ENCODE data around the gene ARID3B.

The ARID3B gene

DNA sequence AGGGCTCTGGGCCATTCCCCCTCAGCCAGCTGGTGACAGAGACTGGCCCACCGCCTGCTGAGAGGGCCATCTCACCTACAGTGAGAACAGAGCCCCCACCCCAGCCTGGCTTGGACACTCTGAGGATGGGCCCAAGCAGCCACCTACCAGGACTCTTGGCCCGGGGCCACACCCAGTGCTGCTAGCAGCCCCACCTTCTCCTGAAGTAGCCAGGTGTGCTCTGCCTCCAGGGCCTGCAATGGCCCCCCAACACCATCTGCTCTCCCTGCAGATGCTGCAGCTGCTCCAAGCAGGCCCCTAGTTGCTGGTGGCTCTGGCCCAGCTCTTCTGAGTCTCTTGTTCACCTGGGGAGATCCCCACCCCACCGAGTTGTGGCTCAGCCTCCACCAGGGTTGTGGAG lies 67.8 kb downstream of the ARID3B start:
- DNase-seq = no peak

DNA sequence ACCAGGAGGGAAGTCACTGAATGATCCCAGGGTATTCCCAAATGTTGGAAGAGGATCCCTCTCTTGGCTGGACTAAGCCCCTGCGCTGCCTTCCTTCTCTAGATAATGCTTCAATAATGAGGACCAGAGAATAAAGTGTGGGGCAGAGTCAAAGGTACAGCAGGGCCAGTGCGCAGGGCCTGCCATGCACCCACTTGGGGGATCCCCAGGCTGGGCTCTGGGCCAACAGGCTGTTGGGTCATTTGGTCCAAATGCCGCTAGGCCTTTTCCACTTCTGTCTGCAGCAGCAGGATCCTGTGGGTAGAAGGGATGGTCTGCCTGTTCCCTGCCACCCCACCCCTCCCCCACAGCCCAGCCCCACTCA lies 68.9 kb downstream of the ARID3B start:
- DNase-seq = no peak

DNA sequence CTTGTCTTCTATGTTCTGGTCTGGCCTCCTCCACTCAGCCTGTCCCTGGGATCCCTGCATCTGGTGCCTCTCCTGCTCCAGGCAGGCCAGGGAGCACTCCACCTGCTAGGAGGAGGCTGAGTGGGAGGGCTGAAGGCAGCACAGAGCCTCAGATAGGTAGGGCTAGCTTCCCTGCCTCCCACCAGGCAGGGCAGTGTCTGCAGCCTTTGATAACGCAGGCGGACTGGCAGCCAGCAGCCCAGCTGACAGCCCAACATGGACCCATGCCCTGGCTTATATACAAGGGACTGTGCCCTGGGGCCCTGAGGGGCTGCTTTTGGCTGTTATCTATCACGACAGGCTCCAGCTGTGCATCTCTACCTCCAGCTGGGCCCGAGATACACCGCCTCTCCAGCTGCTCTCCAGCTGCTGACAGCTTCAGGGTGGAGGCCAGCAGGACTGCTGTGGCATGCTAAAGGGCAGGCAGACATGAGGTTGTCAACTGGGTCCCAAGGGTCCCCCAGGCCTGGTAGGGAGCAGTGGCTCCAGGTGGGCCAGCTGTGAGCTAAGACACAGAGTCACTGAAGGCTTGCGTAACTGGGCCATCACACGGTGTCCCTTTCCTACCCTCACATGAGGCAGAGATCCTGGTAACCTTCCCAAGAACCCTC lies 69.4 kb downstream of the ARID3B start:
- no peak for DNase-seq

DNA sequence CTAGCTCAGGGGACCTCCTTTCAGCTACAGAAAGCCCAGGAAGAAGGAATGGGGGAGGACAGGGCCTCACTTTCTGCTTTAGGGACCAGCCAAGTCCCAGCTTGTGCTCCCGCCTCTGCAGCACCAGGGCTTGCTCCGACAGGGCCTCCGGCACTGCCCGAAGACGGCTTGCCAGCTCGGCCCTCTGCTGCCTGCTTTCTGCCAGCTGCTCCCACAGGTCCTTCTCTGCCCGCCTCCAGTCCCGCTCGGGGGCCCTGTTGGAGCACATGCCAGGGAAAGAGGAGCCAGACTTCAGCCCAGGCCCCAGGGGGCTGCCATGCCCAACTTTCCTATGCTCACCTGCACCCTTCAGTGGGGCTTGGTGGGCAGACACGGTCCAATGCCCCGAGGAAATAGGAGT lies 70.3 kb downstream of the ARID3B start:
- DNase-seq = no peak

DNA sequence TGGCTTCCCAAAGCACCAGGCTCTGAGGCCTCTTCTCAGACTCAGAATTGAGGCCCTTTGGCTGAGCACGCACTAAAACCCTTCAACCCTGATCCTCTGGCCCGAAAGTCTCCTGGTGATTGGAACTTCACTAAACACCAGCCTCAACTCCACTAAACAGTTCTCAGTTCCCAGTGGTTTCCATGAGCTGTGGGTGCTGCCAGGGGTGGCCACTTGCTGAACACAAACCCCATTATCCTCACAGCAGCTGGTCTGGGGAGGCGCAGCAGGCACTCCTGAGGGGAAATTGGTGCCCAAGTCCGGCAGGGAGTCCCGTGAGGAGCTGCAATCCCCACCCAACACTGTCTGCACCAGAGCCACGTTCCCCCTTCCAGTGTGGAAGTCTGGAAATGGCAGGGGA lies 70.8 kb downstream of the ARID3B start:
- DNase-seq = no peak

DNA sequence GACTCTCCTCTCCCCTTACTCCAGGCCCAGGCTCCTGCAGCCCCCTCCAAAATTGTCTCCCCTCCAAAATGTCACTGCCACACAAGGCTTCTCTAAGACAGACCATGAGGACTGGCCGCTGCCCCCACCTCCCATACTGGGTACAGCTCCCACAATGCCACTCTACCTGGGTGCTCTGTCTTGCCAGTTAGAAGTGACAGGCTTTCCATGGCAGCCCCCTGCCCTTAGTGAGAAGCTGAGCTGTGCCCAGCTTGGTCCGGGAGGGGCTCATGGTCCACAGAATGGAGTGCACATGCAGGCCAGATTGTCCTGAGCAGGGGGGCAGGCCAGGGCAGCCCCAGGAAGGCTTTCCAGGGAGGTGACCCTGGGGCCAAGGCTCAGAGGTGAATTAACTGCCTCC lies 71.7 kb downstream of the ARID3B start:
- DNase-seq = no peak

DNA sequence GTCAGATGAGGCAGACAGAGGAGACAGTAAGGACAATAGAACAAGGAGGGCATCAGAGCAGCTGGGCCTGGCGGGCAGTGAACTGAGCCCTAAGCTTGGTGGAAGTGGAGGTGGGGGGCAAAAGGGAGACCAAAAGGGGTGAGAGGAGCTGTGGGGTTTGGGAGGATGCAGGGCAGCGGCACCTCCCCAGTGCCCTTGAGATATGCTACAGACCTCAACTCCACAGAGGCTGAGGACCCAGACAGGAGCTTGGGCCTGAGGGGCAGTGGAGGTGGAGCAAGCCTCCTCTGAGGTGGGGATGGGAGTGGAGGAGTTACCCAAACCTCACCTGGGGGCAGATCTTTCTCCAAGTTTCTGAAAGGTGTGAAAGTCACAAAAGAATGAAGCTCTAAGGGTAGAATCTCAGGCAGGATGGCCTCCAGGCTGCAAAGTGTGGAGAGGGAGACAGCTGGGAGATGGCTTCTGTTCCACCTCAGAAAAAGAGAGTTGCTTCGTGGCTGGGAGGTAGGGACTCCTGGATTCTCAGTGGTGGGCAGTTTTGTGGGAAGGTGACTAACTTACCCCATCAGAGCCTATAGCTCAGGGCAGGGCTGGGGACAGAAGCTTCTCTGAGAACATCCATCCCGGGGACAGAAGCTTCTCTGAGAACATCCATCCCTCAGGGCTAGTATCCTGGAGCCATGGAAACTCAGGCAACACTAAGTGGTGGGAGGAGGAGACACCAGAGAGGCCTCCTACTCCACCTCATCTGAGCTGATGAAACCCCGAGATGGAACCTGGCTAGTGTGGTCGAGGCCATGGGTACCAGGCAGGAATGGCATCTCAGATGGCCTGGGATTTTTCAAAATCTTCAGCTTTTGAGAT lies 72.3 kb downstream of the ARID3B start:
- no peak for DNase-seq

DNA sequence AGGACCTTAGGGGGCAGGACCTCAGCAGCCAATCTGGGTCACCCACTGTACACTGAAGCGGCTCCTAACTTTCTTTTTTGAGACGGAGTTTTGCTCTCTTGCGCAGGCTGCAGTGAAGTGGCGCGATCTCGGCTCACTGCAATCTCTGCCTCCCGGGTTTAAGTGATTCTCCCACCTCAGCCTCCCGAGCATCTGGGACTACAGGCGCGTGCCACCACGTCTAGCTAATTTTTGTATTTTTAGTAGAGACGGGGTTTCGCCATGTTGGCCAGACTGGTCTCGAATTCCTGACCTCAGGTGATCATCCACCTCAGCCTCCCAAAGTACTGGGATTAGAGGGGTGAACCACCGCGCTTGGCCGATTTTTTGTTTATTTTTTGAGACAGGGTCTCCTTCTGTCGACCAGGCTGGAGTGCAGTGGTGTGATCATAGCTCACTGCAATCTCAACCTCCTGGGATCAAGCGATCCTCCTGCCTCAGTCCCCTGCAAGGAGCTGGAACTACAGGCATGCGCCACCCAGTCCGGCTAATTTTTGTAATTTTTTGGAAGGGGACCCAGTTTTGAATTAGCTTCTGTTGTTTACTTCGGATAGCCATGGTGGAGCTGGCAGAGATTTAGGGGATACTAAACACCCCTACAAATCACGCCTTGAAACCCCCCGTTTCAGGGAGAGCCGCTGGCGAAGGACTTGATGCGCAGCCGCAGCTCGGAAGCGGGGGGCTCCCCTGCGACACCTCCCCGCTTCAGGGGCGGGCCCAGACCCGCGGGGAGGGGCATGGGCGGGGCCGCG lies 73.1 kb downstream of the ARID3B start:
- no peak for DNase-seq

DNA sequence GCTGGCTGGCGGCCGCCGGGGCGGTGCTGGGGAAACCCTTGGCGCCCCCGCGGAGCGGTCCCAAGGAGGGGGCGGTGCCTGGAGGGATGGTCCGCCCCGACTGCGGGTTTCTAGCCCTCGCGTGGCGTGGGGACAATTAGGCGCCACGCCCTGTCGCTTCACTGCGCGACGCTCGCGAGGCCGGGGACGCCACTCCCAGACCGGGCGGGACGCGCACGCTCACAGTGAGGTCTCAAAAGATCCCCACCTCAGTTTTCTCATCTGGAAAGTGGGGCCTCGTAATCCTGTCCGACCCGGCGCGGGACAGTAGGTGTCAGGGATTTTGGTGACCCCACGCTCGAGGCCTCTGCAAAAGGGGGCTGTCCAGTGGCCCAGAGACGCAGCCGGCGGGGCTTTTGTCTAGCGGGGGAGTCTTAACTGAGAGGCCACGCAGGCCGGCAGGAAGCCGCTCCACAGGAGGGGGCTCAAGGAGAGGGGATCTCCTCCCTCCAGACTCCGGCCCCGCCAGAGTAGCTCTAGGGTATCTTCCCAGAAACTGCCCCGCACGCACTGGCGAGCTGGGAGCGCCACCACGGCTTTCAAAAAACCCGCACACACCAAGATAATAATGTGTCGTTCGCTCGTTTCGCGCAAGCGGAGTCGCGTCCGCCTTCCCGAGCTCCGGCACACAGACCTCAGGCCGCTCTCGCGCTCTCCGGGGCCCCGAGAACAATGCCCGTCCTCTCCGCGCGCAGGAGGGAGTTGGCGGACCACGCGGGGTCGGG lies 73.9 kb downstream of the ARID3B start:
- no peak for DNase-seq

DNA sequence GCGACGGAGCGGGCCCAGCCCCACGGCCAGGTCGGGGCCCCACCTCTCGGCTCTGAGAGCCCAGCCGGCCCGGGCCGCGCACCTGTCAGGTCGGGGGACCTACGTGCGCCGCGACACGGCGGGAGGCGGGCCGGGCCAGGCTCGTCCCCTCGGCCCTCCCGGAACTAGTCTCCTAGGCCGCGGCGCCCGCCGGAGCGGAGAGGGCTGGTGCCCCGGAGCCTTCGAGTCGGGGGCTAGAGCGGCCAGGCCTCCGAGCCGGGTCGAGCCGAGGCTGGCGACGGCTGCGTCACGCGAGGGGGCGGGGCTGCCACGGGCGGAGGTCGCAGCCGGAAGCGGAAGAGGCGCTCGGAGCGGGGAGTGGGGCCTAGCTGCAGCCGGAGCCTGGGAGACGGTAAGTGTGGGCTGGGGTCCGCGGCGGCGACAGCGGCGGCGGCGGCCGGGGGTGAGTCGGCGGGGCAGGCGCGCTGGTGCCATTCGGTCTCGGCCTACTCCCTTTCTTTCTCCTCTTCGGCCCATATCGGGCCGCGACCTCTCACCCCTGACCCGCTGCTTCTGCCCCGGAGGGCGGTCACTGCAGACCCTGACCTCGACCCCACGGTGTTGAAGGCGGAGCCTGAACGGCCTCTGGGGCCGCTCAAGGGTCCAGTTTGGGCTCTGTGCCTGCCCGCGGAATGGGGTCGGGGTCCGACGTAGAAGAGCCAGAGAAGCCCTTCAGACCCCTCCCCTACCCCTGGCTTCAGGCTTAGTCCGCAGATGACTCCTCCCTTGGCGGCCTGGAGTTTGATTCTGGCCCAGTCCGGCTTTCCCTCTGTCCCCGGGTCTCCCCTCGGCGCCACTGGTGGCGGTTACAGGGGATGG lies 74.7 kb downstream of the ARID3B start, which contains the start of gene CLK3:
Gene CLK3 (plus strand): TSS at position 329 of the 858 bp plus-strand sequence. CDS start 3,361 bp downstream, outside the sequence.
- peak; percentile 46 for DNase-seq

DNA sequence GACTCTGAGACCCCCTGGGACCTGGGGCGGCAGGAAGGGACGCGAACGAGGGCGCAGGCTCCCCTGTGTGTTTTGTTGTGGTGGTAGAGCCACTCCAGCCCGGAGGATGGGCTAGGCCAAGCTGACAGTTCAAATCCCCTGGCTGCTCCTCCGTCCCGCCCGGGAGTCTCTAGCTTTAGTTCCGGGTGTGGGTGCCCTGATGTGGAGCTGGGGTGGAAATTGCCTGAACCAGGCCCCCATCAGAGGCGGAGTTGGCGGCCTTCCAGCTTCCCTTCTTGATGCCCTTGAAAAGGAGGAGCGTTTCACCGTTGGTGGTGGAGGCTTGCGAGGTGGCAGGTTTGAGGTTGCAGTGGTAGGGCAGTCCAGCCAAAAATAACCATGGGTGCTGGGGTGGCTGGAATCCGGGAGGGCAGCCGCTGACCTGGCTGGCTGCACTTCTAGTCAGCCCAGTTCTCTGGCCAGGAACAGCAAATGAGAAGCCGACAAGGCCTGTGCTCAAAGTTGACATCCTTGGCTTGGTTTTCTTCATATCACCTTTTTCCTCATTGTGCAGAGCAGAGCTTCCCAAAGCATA lies 75.4 kb downstream of the ARID3B start:
- DNase-seq = no peak

DNA sequence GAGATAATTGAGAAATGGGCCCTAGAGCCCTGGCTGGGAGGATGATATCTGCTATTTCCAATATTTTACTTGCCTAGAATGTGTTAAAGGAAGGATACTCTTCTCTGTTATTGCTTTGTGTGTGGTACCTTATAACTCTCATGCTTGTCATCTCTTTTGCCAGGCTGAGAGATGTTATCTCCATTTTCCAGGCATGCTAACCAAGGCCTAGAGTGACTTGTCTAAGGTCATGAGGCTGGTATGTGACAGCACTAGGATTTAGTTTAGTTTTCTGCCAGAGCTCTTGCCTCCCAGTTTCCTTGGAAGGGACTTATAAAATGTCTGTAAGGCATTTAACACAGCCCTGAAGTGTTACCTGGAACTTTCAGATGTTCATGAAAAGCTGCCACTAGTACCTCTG lies 76.0 kb downstream of the ARID3B start:
- DNase-seq = no peak

DNA sequence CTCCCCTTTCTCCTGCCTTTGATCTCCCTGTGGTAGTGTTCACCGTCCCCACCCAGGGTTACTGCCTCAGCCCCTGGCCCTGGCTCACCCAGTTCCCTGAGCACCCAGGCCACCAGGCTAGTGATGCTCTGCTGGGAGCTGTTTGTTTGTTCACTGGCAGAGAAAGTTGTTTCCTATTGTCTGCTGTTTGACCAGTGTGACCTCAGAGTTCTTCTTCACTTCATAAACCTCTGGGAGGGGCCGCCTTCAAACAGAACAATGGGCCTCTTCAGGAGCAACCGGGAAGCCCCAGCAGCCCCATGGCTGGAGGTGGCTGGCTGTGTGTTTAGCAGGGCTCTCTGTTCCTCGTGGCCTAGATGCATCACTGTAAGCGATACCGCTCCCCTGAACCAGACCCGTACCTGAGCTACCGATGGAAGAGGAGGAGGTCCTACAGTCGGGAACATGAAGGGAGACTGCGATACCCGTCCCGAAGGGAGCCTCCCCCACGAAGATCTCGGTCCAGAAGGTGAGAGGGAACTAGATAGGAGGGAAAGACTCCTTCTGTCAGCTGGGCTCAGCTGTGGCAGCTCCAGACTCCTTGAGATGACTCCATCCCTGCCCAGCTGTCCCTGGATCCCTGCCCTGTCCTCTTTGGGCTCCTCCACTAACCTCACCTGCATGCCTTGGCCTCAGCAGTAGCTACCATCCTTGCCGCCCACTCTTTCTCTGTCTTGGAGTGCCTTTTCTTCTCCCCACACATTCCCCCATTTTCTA lies 78.0 kb downstream of the ARID3B start:
- DNase-seq = no peak

DNA sequence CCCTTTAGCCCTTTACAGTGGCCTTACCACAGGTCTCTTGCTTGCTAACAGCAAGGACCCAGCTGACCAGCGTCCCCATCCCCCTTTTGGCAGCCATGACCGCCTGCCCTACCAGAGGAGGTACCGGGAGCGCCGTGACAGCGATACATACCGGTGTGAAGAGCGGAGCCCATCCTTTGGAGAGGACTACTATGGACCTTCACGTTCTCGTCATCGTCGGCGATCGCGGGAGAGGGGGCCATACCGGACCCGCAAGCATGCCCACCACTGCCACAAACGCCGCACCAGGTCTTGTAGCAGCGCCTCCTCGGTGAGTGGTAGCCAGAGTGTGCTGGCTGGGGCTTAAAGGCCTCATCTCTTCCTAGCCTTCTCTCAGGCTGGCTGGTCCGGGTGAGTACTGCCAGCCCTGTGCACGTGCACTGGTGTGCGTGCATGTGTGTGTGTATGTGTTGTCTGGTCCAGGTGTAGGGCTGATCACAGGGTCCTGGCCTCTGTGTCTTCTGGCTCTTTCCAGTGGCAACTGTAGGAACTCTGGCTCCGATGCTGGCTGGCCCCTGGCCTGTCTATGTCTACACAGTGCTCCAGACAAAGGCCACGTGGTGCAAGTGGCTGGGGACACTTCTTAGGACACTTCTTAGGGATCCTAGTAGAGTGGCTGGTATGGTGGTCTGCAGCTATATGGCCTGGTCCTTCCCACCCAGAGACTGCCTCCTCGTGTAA lies 79.1 kb downstream of the ARID3B start:
- no peak for DNase-seq

DNA sequence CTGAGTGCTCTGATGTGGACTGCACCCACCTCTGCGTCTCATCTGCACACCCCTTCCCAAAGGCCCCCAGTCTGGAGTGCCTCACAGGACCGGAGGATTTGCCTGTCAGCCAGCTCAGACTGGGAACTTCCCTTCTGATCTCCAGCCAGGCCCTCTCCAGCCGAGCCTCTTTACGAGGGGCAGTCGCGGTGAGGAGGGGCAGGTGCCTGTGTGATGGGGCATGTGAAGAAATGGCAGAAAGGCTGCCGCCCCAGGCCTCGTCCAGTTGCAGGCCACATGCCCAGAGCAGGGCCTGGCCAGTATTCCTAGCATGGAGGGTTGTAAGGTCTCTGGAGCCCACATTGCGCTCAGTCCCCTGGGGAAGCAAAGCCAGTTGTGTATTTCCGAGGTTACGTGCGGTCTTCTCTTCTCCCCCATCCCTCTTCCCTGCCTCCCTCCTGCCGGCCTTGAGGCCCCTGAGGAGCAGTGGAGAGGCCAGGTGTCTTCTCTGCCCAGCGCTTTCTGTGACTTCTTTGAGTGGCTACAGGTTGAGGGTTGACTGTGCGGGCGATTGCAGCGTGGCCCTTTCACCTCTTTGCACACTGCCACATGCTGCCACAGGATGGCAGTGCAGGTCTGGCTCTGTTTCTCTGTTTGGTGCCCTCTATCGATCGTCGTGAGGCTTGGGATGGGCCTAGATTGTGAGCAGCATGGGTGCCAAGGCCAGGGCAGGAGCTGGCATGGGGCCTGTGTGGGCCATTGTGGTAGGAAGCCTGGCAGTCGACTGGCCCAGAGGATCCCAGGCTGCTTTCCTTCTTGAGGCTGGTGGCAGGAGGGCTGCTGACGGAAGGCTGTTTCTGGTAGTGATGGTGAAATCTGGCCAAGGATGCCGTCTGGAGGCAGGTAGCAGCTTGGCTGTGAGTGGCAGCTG lies 79.9 kb downstream of the ARID3B start:
- no peak for DNase-seq

DNA sequence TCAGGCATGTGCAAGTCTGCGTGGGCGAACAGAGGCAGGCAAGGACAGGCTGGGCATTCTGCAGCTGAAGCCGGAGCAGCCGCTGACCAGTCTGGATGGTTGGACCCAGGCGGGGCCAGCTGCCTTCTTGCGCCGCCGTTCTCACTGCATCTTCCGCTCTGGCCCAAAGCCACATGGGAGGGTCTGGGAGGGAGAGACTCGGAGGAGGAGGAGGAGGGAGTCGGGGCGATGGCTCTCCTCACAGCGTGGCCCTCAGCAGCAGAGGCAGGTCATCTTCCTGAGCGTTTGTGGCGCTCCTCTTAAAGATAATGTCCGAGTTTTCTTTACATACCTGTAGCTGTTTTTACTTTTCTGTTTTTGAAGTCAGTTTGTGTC lies 80.5 kb downstream of the ARID3B start:
- DNase-seq = no peak

DNA sequence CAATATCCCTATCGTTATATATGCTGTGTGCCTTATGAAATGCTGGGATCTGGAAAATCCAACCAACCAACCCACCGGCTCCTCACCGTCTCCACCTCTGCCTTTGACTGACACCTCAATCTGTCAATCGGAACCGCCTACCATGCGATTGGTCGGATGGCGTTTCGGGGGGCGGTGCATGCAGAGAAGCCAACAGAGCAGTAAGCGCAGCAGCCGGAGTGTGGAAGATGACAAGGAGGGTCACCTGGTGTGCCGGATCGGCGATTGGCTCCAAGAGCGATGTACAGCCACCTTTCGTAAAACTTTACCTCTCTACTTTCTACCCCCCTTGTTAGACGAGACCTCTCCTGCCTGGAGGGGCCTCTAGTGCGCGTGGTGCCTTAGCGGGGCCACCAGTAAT lies 80.9 kb downstream of the ARID3B start:
- DNase-seq = no peak

DNA sequence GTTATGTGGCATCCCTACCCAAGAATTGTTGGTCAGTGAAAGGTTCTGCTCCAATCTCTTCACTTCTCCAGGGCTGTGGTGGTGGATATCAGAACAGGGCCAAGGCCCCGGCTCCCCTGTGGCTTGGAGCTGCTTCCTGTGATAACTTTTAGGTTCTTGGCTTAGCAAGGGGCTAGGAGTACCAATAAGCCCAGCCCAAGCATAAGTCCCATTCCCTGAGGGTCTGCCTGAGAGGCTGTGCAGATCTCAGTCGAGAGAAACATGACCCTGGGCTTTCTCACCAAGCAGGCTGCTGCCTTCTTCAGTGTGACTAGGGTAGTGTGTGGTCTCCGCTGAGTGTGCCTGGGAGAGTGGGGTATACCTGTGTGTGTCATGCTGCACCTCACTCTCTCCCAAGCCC lies 81.7 kb downstream of the ARID3B start:
- no peak for DNase-seq

DNA sequence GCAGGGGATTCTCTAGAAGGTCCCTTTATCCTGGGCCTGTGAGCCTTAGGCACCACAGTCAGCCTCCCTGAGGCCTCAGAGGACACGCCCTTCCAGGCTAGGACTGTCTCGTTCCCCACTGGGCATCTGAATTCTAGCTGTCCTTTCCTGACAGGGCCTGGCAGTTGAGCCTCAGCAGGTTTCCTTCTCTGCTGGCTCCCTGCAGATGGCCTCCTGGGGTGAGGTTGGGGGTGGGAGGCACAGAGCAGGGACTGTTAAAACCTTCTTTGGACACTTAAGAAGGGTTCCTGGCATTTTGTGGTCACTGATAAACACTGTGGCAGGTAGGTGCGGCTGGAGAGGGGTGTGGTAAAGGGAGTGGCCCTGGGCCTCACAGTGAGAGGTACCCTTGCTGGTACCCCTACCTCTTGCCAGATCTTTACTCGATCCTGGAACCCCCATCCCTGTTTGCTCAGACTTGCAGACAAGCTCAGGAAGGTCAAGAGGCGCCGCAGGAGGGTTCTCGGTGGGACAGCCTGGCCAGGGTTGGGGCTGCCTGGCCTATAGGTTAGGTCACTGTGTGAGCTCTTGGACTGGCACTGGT lies 83.1 kb downstream of the ARID3B start:
- no peak for DNase-seq
